Ishikawa (cell line): ENCODE measurements around the gene CMSS1.

Experiments
- CEBPB ChIP-seq: IDR thresholded peaks from 2 replicates; pipeline ENCODE4 v1.6.1; 2012
- CREB1 ChIP-seq: IDR thresholded peaks from 2 replicates; pipeline ENCODE4 v1.6.1; 2012; ENCODE audit warnings: low read depth
- EGR1 ChIP-seq: IDR thresholded peaks from 2 replicates; pipeline ENCODE4 v1.6.1; 2012
- EP300 ChIP-seq: IDR thresholded peaks from 2 replicates; pipeline ENCODE4 v1.6.1; 2012; ENCODE audit warnings: borderline replicate concordance
- FOXM1 ChIP-seq: IDR thresholded peaks from 2 replicates; pipeline ENCODE4 v1.6.1; 2012; ENCODE audit warnings: low read depth, borderline replicate concordance
- NFIC ChIP-seq: IDR thresholded peaks from 2 replicates; pipeline ENCODE4 v1.6.1; 2012
- RAD21 ChIP-seq: IDR thresholded peaks from 2 replicates; pipeline ENCODE4 v1.6.1; 2012; ENCODE audit warnings: low read depth
- TAF1 ChIP-seq: IDR thresholded peaks from 2 replicates; pipeline ENCODE4 v1.6.1; 2012; ENCODE audit warnings: low read depth, mild to moderate bottlenecking
- TCF12 ChIP-seq: IDR thresholded peaks from 2 replicates; pipeline ENCODE4 v1.6.1; 2012; ENCODE audit warnings: low read depth
- TEAD4 ChIP-seq: IDR thresholded peaks from 2 replicates; pipeline ENCODE4 v1.6.1; 2012
- USF1 ChIP-seq: IDR thresholded peaks from 2 replicates; pipeline ENCODE4 v1.6.1; 2012
- YY1 ChIP-seq: IDR thresholded peaks from 2 replicates; pipeline ENCODE4 v1.6.1; 2012; ENCODE audit warnings: low read depth
- ZBTB7A ChIP-seq: IDR thresholded peaks from 2 replicates; pipeline ENCODE4 v1.6.1; 2012; ENCODE audit warnings: low read depth
- TF ChIP-seq, protein P1 (sequence below): IDR thresholded peaks from 2 replicates; pipeline ENCODE4 v1.6.1; 2012; ENCODE audit warnings: low read depth, mild to moderate bottlenecking
- TF ChIP-seq, protein P2 (sequence below): IDR thresholded peaks from 2 replicates; pipeline ENCODE4 v1.6.1; 2012

The CMSS1 gene

DNA sequence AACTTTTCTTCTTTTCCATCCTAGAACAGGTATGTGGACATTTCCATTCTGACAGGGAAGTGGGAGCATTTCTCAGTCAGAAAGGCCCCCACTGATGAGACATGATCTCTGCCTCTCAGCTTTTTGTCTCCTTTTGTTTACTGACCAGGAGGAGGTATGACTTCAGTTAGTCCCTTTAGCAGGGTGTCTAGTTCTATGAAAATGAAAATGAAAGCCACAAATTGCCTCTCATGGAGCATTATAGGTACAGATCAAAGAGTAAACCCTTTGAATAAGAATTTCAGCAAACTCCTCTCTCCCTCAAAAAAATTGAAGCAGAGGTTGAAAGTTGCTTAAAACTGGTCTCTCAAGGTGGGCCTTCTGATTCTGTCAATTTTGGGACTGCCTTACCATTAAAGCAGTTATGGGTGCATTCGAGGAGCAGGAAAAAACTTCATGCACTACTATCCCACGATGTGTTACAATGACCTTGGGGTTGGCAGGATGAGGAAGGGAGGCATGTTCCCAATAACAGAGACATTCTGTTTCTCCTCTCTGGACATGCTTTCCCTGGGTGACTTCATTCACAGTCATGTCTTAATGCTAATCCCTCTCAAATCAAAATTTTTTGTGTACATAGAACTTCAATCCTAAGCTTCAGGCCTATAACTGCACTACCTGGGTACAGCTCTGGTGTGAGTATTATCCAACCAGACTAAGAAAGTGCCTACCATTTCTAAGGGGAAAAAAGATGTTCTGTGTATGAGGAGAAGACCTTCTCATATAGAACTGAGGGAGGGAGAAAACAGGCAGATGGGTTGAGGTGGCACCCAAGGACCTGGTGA, 392.5 kb downstream of the CMSS1 start:
- TF ChIP-seq EP300 (no peak), RAD21 (no peak), ZBTB7A (no peak), CREB1 (no peak), TAF1 (no peak), EGR1 (no peak), TEAD4 (no peak), FOXM1 (no peak), TCF12 (no peak), USF1 (no peak), CEBPB (no peak), YY1 (no peak), NFIC (no peak)
- TF ChIP-seq, protein P1, sequence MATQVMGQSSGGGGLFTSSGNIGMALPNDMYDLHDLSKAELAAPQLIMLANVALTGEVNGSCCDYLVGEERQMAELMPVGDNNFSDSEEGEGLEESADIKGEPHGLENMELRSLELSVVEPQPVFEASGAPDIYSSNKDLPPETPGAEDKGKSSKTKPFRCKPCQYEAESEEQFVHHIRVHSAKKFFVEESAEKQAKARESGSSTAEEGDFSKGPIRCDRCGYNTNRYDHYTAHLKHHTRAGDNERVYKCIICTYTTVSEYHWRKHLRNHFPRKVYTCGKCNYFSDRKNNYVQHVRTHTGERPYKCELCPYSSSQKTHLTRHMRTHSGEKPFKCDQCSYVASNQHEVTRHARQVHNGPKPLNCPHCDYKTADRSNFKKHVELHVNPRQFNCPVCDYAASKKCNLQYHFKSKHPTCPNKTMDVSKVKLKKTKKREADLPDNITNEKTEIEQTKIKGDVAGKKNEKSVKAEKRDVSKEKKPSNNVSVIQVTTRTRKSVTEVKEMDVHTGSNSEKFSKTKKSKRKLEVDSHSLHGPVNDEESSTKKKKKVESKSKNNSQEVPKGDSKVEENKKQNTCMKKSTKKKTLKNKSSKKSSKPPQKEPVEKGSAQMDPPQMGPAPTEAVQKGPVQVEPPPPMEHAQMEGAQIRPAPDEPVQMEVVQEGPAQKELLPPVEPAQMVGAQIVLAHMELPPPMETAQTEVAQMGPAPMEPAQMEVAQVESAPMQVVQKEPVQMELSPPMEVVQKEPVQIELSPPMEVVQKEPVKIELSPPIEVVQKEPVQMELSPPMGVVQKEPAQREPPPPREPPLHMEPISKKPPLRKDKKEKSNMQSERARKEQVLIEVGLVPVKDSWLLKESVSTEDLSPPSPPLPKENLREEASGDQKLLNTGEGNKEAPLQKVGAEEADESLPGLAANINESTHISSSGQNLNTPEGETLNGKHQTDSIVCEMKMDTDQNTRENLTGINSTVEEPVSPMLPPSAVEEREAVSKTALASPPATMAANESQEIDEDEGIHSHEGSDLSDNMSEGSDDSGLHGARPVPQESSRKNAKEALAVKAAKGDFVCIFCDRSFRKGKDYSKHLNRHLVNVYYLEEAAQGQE: no peak
- TF ChIP-seq, protein P2, sequence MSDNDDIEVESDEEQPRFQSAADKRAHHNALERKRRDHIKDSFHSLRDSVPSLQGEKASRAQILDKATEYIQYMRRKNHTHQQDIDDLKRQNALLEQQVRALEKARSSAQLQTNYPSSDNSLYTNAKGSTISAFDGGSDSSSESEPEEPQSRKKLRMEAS: no peak

DNA sequence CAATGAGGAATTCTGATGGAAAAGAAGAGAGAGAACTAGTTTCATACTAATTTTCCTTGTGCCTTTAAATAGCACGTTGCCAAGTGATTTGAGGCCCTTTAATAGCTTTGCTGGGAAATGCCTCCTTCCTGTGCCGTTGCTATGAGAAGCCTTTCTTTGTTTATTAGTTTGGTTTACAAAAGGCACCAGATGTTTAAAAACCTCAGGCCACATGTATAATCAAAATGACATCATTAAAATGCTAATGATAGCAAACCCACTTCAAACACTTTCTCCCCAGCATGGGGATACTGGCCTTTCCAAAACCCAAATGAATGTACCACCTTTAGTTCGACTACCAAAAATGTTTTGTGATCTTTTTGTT, 393.1 kb downstream of the CMSS1 start:
- no peak for TF ChIP-seq TEAD4
- TF ChIP-seq, protein P2: no peak
- no peak for TF ChIP-seq EP300
- TF ChIP-seq CREB1: no peak

GRCh38 chr3:100213891-100214573, 396.4 kb downstream of the CMSS1 start:
- TF ChIP-seq CEBPB (no peak), TEAD4 (no peak), YY1 (no peak)

DNA sequence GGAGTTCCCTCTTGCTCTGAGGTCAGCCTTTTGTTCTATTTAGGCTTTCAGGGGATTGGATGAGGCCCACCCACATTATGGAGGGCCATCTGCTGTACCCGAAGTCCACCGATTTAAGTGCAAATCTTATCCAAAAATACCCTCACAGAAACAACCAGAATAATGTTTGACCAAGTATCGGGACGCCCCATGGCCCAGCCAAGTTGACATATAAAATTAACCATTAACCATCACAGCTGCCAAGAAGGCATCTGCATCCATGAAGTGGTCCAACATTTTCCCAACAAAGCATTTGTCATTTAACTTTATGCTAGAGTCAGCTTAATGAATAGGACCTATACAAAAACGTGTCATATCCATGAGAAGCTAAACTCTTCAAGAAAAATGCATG, 396.9 kb downstream of the CMSS1 start:
- TF ChIP-seq EP300 (no peak), YY1 (no peak)

GRCh38 chr3:100216713-100217112, 399.1 kb downstream of the CMSS1 start:
- TF ChIP-seq TAF1 (no peak), USF1 (no peak), EP300 (no peak), TEAD4 (no peak), NFIC (no peak), EGR1 (no peak), RAD21 (no peak), ZBTB7A (no peak)
- TF ChIP-seq, protein P1: no peak

DNA sequence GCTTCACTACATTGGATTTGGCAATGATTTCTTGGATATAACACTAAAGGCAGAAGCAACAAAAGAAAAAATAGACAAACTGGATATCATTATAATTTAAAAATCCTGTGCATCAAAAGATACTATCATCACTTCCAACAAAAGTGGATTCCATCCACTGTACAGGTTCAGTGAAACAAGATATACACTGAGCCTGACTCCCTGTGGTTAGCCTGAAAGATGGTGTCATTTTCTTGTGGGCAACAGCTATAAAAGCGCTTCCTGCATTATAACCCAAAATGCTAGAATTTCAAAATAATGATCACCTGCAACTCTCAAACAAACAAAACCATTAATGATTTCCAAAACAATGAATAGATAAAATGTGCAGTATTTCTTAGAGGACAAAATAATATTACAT, 403.5 kb downstream of the CMSS1 start:
- no peak for TF ChIP-seq YY1
- TF ChIP-seq TAF1: no peak
- no peak for TF ChIP-seq ZBTB7A
- TF ChIP-seq, protein P1: no peak
- no peak for TF ChIP-seq EP300
